Endometrial microvascular endothelial cells (primary cell): ENCODE data around the gene PTPRD. TPM values are rescaled to one million over a fixed set of nuclear protein-coding genes. Genes with fewer than 3 reads are reported as not detected.

Experiments
- in situ Hi-C: cut with HindIII; loops from 2 replicates; pipeline ENCODE4 v1.10.0; 2017; ENCODE audit warnings: low sequenced_read_pairs, low pct_unique_long_range_greater_than_20kb; ENCODE audit errors: inconsistent ontology term
- total RNA-seq: library from RNA; depleted of rRNA; stranded (reverse); fragments of >200 nt; gene quantifications from one replicate; pipeline ENCODE4 v1.2.3, GENCODE V29; 2015; ENCODE audit errors: inconsistent ontology term

PTPRD gene
- total RNA-seq, 1 donor from 2014 or later, result under 0.01 TPM

- in situ Hi-C loops, result no loop called here
Measured at GRCh38 chr9:8832955-8833354, 1779.8 kb downstream of the PTPRD start.

GRCh38 chr9:8832386-8832785 lies 1780.4 kb downstream of the PTPRD start:
- in situ Hi-C loops, result no loop called here

- in situ Hi-C loops, result no loop called here
Measured at GRCh38 chr9:8831568-8831967, 1781.2 kb downstream of the PTPRD start.

GRCh38 chr9:8826281-8826680 lies 1786.5 kb downstream of the PTPRD start:
- in situ Hi-C loops, result no loop called here

GRCh38 chr9:8825585-8826147 lies 1787.1 kb downstream of the PTPRD start:
- in situ Hi-C loops, result no loop called here

GRCh38 chr9:8823131-8823895 lies 1789.5 kb downstream of the PTPRD start:
- in situ Hi-C loops, result no loop called here

GRCh38 chr9:8822667-8823025 lies 1790.2 kb downstream of the PTPRD start:
- in situ Hi-C loops, result no loop called here

- in situ Hi-C loops, result no loop called here
Measured at GRCh38 chr9:8821910-8822666, 1790.7 kb downstream of the PTPRD start.

GRCh38 chr9:8817335-8817734 lies 1795.5 kb downstream of the PTPRD start:
- in situ Hi-C loops, result no loop called here

GRCh38 chr9:8816361-8816760 lies 1796.4 kb downstream of the PTPRD start:
- in situ Hi-C loops, result no loop called here

GRCh38 chr9:8815931-8816330 lies 1796.9 kb downstream of the PTPRD start:
- in situ Hi-C loops, result no loop called here

GRCh38 chr9:8815219-8815618 lies 1797.6 kb downstream of the PTPRD start:
- in situ Hi-C loops, result no loop called here

GRCh38 chr9:8812888-8813287 lies 1799.9 kb downstream of the PTPRD start:
- in situ Hi-C loops, result no loop called here

GRCh38 chr9:8809741-8810140 lies 1803.1 kb downstream of the PTPRD start:
- in situ Hi-C loops, result no loop called here

- in situ Hi-C loops, result no loop called here
Measured at GRCh38 chr9:8806150-8806549, 1806.7 kb downstream of the PTPRD start.

- in situ Hi-C loops, result no loop called here
Measured at GRCh38 chr9:8804613-8805012, 1808.2 kb downstream of the PTPRD start.

GRCh38 chr9:8802242-8802641 lies 1810.6 kb downstream of the PTPRD start:
- in situ Hi-C loops, result no loop called here

GRCh38 chr9:8800196-8800595 lies 1812.6 kb downstream of the PTPRD start:
- in situ Hi-C loops, result no loop called here

- in situ Hi-C loops, result no loop called here
Measured at GRCh38 chr9:8799615-8800014, 1813.2 kb downstream of the PTPRD start.

- in situ Hi-C loops, result no loop called here
Measured at GRCh38 chr9:8799206-8799605, 1813.6 kb downstream of the PTPRD start.
